Motor neuron (in vitro differentiated cells): ENCODE measurements around the gene MCM3AP. TPM values are rescaled to one million over a fixed set of nuclear protein-coding genes. Genes with fewer than 3 reads are reported as not detected.
"Not testable (repeated sequence)": the region's sequence is repeated elsewhere in the genome, so short reads cannot be mapped to it uniquely, and the experiment has no call there.

ENCODE experiments used
- ATAC-seq, 8 experiments: fragments of 200-7000 bp; cut with Tn5 transposase; replicated peaks in 6 of 8; 2 replicates each; pipeline ENCODE4 v1.8.0; 2021; ENCODE audit warnings: mild to moderate bottlenecking in 8 of 8, moderate library complexity in 8 of 8
- H3K27ac ChIP-seq, 2 donors: fragments of 250-450 bp; sonication (Bioruptor Pico); 2 replicates each; pipeline ENCODE4 v1.9.0; 2021; ENCODE audit warnings: antibody characterized with exemption in 2 of 2, mild to moderate bottlenecking in 2 of 2, moderate library complexity in 1 of 2
- H3K4me1 ChIP-seq, 2 donors: fragments of 250-450 bp; sonication (Bioruptor Pico); replicated peaks in 1 of 2; 2 replicates each; pipeline ENCODE4 v1.6.1; 2021; ENCODE audit warnings: antibody characterized with exemption in 2 of 2, mild to moderate bottlenecking in 2 of 2, moderate library complexity in 1 of 2
- H3K4me3 ChIP-seq, 5 donors: fragments of 250-450 bp; sonication (Bioruptor Pico); 2 replicates each; pipeline ENCODE4 v1.9.0; 2021; ENCODE audit warnings: antibody characterized with exemption in 5 of 5, mild to moderate bottlenecking in 5 of 5, moderate library complexity in 4 of 5
- WGBS, 10 experiments: fragments of 450-650 bp; shearing (Covaris generic); methylation state at CpG; one replicate each; pipeline ENCODE4 v1.0.0; 2022; 5-methylcytosine and 5-hydroxymethylcytosine counted together
- in situ Hi-C, 9 experiments: fragments of 400-800 bp; cut with MboI; loops; one replicate each; pipeline ENCODE4 v1.15.0; 2021; ENCODE audit warnings: low sequenced_read_pairs in 9 of 9, low pct_unique_long_range_greater_than_20kb in 2 of 9; ENCODE audit not compliant: unreplicated experiment in 9 of 9
- total RNA-seq, 8 experiments: library from RNA; unstranded; fragments of 300-600 nt; gene quantifications; 2 replicates each; pipeline versions ENCODE4 v1.2.3 to v1.2.4, GENCODE V29; 2022

The MCM3AP gene
- total RNA-seq, 8 experiments from 2014 or later = 41.5 to 99.3 (median 50.8) TPM

- in situ Hi-C loops = no loop called here
- ATAC-seq = peak in 2 of 8 experiments; percentile 18 to 22
- no peaks in the 10 kb centered on the region for H3K4me1 ChIP-seq
- no peak overlapping the region for H3K27ac ChIP-seq
- H3K4me3 ChIP-seq = no peak overlapping the region
- WGBS, 10 experiments = 80 to 100% (median 95%) methylated on average over 1 to 12 of the region's 24 CpGs; no CpG with 5 or more reads in 4 of the 10 experiments
These were observed 79.0 kb downstream of the MCM3AP start for GRCh38 chr21:46206163-46207005.

DNA sequence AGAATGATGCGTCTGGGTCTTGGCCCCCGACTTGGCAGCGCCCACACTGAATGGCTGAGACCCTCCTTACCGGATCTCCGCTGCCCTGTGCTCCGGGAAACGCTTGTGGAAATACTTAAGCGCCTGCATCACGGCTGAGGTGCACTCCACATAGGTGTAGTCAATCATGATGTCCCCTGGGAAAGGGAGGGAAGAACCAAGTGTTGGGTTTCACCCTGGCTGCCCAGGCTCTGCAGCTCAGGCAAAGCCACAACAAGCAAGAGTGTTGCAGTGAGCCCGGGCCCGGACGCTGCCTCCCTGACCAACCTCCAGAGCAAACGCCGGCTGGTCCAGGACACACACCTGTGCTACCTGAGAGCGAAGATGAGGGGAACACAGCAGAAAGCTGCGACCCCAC lies 79.6 kb downstream of the MCM3AP start:
- ATAC-seq = no peak
- in situ Hi-C loops = no loop called here
- WGBS, 10 experiments = 72 to 100% (median 100%) methylated on average over 1 to 8 of the region's 16 CpGs; no CpG with 5 or more reads in 3 of the 10 experiments
- no peak overlapping the region for H3K4me3 ChIP-seq
- H3K4me1 ChIP-seq = no peaks in the 10 kb centered on the region
- H3K27ac ChIP-seq = no peak overlapping the region

DNA sequence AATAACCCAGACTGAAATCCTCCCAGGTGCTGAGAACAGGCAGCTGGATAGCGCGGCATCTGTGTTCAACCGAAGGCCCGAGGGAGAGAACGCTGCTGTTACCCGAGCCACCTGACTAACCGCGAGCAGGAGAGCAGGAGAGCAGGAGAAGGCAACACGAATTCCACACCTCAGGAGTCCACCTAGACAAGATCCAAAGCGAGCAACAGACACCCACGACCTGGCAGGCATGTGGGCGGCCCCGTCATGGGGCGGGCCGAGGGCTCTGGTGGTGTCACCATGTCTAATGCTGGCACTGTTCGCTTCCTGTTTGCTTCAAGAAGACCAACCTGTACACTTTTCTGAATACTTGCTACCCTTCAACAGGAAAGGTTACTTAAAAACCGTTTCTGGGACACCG lies 80.2 kb downstream of the MCM3AP start:
- Histone ChIP-seq H3K4me1 (no peaks in the 10 kb centered on the region), H3K4me3 (no peak overlapping the region), H3K27ac (no peak overlapping the region)
- in situ Hi-C loops = no loop called here
- 75 to 100% (median 94%) methylated on average over 2 to 11 of the region's 18 CpGs; no CpG with 5 or more reads in 3 of the 10 experiments for WGBS, 10 experiments
- no peak for ATAC-seq

GRCh38 chr21:46203203-46203600 lies 82.2 kb downstream of the MCM3AP start:
- no peak overlapping the region for H3K27ac ChIP-seq
- H3K4me1 ChIP-seq = no peaks in the 10 kb centered on the region
- in situ Hi-C loops = no loop called here
- WGBS, 10 experiments = 80 to 100% (median 92%) methylated on average over 1 to 8 of the region's 8 CpGs; no CpG with 5 or more reads in 2 of the 10 experiments
- ATAC-seq = no peak
- no peak overlapping the region for H3K4me3 ChIP-seq

- no peaks in the 10 kb centered on the region for H3K4me1 ChIP-seq
- in situ Hi-C loops = no loop called here
- H3K27ac ChIP-seq = no peak overlapping the region
- ATAC-seq = peak in 2 of 8 experiments; percentile 47 to 55
- 60 to 100% (median 87%) methylated on average over 1 to 6 of the region's 6 CpGs for WGBS, 10 experiments
- H3K4me3 ChIP-seq = no peak overlapping the region
These were observed 82.7 kb downstream of the MCM3AP start for GRCh38 chr21:46202592-46203202.

DNA sequence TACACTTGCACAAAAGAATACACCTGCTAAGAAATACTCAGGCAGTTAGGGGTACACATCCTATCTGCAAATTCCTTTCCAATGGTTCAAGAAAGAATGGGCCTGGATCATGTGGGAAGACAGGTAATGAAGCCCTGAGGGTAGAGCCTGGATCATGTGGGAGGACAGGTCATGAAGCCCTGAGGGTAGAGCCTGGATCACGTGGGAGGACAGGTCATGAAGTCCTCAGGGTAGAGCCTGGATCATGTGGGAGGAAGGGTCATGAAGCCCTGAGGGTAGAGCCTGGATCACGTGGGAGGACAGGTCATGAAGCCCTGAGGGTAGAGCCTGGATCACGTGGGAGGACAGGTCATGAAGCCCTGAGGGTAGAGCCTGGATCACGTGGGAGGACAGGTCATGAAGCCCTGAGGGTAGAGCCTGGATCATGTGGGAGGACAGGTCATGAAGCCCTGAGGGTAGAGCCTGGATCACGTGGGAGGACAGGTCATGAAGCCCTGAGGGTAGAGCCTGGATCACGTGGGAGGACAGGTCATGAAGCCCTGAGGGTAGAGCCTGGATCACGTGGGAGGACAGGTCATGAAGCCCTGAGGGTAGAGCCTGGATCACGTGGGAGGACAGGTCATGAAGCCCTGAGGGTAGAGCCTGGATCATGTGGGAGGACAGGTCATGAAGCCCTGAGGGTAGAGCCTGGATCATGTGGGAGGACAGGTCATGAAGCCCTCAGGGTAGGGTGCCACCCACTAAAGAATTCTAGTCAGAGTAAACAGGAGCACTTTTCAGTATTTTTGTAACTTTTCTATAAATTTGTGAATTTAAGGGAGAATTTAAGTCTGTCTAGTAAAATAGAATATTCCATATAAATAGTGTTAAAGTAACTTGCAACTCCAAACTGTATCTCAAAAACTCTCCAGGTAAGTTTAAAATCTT lies 84.3 kb downstream of the MCM3AP start:
- ATAC-seq, in situ Hi-C loops, H3K27ac ChIP-seq, H3K4me3 ChIP-seq, H3K4me1 ChIP-seq: not testable (repeated sequence)
- 100% methylated on average over 1 of the region's 8 CpGs; no CpG with 5 or more reads in 8 of the 10 experiments for WGBS, 10 experiments

- no peak overlapping the region for H3K27ac ChIP-seq
- H3K4me3 ChIP-seq = no peak overlapping the region
- 60 to 96% (median 76%) methylated on average over 4 to 12 of the region's 13 CpGs for WGBS, 10 experiments
- in situ Hi-C loops = loop anchor here in 1 of 9 experiments (25.0 kb wide), 1 partner anchor 212 kb away; the partner anchor contains the start of gene COL6A1
- no peaks in the 10 kb centered on the region for H3K4me1 ChIP-seq
- ATAC-seq = no peak
These were observed 85.7 kb downstream of the MCM3AP start for GRCh38 chr21:46199436-46200373.

DNA sequence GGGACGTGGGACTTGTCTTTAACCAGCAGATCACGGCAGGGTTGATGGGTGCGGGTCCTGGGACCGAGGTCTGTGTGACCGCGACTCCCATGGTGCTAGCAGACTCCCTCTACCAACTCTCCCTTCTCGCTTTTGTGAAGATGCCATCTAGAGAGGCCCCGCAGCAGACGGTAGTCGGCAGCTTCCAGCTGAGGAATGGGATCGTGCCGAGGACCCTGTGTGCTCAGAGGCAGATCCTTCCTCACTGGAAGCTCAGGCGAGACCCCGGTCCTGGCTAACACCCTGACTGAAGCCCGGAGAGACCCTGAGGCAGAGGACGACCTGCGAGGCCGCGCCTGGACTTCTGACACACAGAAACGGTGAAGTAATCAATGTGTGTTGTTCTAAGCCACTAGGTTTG lies 88.7 kb downstream of the MCM3AP start:
- in situ Hi-C loops = loop anchor here in 1 of 9 experiments (25.0 kb wide), 1 partner anchor 209 kb away; the partner anchor contains the start of gene COL6A1
- no peak for ATAC-seq
- 80 to 100% (median 91%) methylated on average over 1 to 15 of the region's 20 CpGs; no CpG with 5 or more reads in 3 of the 10 experiments for WGBS, 10 experiments
- H3K4me3 ChIP-seq = no peak overlapping the region
- no peak overlapping the region for H3K27ac ChIP-seq
- no peaks in the 10 kb centered on the region for H3K4me1 ChIP-seq

GRCh38 chr21:46195595-46196195 lies 89.7 kb downstream of the MCM3AP start:
- in situ Hi-C loops = loop anchor here in 1 of 9 experiments (25.0 kb wide), 1 partner anchor 208 kb away; the partner anchor contains the start of gene COL6A1
- ATAC-seq = no peak
- Histone ChIP-seq H3K4me1 (peaks cover 6% of the 10 kb centered on the region in 2 donors), H3K4me3 (no peak overlapping the region), H3K27ac (no peak overlapping the region)
- 63 to 96% (median 92%) methylated on average over 1 to 17 of the region's 20 CpGs; no CpG with 5 or more reads in 3 of the 10 experiments for WGBS, 10 experiments

DNA sequence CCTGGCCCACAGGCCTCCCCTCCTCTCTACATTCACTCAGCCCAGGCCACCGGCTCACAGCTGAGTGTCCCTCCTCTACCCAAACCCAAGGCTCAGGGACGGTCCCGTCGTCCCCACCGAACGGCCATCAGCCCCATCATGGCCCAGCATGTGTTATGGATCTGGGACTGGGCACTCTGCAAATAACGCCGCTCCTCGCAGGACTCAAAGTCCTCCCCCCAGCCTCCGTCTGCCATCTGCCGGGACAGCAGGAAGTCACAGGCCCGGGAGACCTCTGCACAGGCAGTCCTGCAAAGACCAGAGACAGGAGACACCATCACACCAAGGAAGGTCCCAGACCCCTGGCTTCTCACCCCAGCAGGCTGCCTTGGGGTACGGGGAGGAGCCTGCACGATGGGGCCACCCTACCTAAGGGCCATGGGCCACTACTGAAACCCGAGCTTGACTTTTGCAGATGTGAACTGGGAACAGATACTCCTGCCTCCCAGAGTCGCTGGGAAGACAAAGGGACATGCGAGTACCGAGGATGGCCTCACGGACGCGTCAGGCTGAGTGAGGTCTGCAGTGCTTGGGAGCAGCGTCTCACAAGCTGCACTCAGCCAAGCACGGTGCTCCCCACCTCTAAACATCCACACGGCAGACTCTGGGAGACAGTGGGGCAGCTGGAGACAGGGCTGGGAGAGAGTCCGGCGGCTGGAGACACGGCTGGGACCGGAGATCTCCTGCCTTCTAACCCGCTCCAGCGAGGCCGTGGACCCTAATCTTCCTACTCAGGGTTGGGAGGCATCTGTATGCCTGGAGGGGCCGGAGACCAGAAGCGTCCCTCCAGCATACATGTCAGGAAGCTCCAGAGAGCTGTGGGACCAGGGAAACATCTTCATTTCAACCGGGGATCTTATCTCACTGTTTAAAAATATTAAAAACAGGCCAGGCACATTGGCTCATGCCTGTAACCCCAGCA lies 90.8 kb downstream of the MCM3AP start:
- in situ Hi-C loops = loop anchor here in 1 of 9 experiments (25.0 kb wide), 1 partner anchor 207 kb away; the partner anchor contains the start of gene COL6A1
- WGBS, 10 experiments = 80 to 100% (median 93%) methylated on average over 1 to 8 of the region's 34 CpGs; no CpG with 5 or more reads in 4 of the 10 experiments
- H3K4me3 ChIP-seq = no peak overlapping the region
- peaks cover 15% of the 10 kb centered on the region in 2 donors for H3K4me1 ChIP-seq
- H3K27ac ChIP-seq = no peak overlapping the region
- ATAC-seq = peak in 2 of 8 experiments; percentile 16 to 19
